Adrenal gland (tissue), 5 donors: ENCODE measurements around the gene RAD21L1.

ENCODE experiments used
- POLR2A ChIP-seq, 2 donors: fragments of 450-650 bp; IDR thresholded peaks; one replicate each; pipeline ENCODE4 v1.6.1; 2017; ENCODE audit warnings: antibody characterized with exemption in 2 of 2, mild to moderate bottlenecking in 2 of 2, moderate library complexity in 1 of 2
- TF ChIP-seq, protein P1 (sequence below), 6 experiments: fragments of 450-650 bp in 4 of 6; fragments of 200-600 bp in 2 of 6; sonication (generic) in 1 of 6; IDR thresholded peaks; 1 replicate in 5 of 6; 2 replicates in 1 of 6; pipeline versions ENCODE4 v1.5.1 to v1.8.0; 2016 to 2021; ENCODE audit warnings: antibody characterized with exemption in 6 of 6, mild to moderate bottlenecking in 2 of 6, moderate library complexity in 1 of 6
- donor health status: DM: no; HTN: no; CAD: no.

DNA sequence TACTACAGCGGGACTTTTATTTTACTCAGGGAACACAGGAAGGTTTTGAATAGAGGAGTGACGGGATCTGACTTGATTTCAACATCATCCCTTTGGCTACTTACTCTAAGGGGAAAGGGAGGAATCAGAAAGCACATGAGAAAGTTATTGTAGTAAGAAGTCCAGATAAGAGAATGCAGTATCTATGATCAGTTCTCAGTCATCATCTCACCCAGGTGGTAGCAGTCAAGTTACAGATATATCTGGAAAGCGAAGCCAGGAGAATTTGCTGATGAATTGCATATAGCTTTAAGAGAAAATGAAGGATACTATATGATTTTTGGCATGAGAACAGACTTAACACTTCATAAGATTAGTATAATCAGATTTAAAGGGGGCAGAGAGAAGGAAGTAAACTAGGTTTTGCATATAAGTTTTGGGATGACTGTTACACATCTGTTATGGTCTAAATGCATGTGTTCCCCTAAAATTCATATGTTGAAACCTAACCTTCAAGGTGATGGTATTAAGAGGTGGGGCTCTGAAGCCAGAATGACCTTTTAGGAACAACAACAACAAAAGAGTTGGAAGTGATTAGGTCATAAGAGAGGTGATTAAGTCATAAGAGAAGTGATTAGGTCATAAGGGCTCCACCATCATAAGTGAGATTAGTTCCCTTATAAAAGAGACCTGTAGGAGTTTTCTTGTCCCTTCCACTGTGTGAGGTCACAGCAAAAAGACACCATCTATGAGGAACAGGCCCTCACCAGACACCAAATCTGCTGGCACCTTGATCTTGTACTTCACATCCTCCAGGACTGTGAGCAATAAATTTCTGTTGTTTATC is 6.7 kb downstream of the RAD21L1 start:
- TF ChIP-seq, protein P1, sequence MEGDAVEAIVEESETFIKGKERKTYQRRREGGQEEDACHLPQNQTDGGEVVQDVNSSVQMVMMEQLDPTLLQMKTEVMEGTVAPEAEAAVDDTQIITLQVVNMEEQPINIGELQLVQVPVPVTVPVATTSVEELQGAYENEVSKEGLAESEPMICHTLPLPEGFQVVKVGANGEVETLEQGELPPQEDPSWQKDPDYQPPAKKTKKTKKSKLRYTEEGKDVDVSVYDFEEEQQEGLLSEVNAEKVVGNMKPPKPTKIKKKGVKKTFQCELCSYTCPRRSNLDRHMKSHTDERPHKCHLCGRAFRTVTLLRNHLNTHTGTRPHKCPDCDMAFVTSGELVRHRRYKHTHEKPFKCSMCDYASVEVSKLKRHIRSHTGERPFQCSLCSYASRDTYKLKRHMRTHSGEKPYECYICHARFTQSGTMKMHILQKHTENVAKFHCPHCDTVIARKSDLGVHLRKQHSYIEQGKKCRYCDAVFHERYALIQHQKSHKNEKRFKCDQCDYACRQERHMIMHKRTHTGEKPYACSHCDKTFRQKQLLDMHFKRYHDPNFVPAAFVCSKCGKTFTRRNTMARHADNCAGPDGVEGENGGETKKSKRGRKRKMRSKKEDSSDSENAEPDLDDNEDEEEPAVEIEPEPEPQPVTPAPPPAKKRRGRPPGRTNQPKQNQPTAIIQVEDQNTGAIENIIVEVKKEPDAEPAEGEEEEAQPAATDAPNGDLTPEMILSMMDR (IDR thresholded peaks at IDR 0.05): no peak
- TF ChIP-seq POLR2A (IDR thresholded peaks at IDR 0.05): no peak
